ENCODE data around the gene TMEM255B.
"Not testable (repeated sequence)": the region's sequence is repeated elsewhere in the genome, so short reads cannot be mapped to it uniquely, and the experiment has no call there.

The TMEM255B gene

DNA sequence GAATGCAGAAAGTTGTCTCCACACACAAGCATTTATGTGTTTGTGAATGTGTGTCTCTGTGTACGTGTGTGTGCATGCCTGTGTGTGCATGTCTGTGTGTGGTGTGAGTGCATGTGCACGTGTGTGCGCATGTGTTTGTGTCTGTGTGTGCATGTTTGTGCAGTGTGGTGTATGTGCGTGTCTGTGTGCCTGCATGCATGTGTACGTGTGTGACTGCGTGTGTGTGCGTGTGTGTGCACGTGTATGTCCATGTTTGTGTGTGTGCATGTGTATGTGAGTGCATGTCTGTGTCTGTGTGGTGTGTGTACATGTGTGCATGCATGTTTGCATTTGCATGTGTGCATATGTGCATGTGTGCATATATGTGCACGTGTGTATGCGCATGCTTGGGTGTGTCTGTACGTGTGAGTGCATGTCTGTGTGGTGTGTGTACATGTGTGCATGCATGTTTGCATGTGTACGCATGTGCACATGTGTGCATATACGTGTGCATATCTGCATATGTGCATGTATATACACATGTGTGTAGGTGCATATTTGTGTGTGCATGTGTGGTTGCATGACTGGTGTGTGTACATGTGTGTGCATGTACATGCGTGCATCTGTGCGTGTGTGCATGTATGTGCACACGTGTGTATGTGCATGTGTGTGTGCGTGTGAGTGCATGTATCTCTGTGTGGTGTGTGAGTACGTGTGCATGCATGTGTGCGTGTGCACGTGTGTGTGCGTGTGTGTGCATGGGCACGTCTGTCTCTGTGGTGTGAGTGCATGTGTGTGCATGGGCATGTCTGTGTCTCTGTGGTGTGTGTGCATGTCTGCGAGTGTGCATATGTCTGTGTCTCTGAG is 8.2 kb upstream of the TMEM255B start:
- DNase-seq, result no peak

DNA sequence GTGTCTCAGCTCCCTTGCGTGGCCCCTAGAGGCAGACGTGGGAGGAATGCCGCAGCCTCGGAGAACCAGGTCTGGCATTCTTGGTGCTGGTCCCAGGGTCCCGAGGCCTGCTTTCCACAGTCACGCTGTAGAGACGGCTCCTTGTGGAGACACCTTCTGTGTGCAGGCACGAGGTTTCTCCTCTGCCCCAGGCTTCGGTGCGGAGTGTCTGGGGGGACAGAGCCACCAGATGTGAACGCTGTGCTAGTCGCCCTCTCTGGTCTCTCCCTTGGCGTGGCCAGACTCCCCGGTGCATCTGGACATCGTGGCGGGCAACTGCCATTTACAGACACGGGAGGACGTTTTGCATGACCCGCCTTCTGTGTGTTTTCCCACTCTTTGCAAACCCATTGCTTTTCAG is 7.5 kb upstream of the TMEM255B start:
- no peak for DNase-seq

DNA sequence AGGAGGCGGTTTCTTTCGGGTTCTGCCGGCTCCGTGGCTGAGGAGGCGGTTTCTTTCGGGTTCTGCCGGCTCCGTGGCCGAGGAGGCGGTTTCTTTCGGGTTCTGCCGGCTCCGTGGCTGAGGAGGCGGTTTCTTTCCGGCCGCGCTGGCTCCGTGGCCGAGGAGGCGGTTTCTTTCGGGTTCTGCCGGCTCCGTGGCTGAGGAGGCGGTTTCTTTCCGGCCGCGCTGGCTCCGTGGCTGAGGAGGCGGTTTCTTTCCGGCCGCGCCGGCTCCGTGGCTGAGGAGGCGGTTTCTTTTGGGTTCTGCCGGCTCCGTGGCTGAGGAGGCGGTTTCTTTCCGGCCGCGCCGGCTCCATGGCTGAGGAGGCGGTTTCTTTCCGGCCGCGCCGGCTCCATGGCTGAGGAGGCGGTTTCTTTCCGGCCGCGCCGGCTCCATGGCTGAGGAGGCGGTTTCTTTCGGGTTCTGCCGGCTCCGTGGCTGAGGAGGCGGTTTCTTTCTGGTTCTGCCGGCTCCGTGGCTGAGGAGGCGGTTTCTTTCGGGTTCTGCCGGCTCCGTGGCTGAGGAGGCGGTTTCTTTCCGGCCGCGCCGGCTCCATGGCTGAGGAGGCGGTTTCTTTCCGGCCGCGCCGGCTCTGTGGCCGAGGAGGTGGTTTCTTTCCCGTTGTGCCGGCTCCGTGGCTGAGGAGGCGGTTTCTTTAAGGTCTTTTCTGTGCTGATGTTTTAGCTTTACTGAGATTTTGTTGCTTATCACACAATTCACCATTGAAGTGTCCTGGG is 6.6 kb upstream of the TMEM255B start:
- DNase-seq, result not testable (repeated sequence)

DNA sequence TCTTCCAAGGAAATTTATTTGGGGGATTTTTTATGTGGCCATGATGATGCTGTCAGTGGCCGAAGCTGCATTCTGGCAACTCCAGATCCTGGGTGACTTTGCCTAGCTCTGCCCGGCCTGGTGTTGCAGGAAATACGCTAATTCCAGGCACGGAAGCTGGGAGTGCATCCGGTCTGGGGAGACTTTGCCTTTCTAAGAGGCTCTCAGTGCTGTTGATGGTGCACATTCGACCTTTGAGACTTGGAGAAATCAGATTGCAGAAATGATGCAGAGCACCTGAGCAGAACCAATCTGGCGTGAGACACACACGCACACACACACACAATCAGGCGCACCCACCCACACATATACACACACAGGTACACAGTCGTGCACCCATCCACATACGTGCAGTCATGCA is 5.9 kb upstream of the TMEM255B start:
- DNase-seq, result no peak

DNA sequence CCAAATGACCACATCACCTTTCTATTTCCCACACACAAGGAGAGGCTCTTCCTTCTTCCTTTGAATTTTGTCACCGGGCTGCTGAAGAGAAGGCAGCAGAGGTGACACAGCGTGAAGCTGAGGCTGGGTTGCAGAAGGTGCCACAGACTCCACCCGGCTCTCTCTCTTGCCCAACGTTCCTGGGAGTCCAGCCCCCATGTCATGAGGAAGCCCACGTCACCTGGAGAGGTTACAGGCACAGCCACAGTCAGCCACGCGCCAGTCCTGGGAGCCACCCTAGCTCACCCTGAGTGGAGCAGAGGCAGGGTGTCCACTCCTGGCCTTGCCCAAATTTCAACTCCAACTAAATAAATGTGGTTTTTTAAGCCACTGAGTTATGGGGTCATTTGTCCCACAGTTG is 4.8 kb upstream of the TMEM255B start:
- no peak for DNase-seq

DNA sequence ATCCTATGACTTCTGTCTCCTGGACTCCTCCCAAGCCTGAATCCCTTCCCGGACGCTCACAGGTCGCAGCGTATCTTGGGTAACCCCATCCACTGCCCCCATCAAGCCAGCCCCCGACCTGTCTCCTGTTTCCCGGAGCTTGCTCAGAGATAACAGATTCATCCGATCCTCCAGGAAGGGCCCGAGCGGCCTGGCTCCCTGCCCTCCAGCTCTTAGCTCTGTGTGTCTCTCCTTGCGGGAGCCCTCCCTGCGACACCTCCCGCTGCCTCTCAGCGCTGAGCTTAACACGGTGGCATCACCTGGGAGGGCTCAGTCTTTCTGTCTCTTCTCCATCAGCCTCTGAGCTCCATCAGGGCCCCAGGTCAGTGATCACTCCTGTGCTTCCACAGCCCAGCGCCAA is 4.3 kb upstream of the TMEM255B start:
- no peak for DNase-seq

DNA sequence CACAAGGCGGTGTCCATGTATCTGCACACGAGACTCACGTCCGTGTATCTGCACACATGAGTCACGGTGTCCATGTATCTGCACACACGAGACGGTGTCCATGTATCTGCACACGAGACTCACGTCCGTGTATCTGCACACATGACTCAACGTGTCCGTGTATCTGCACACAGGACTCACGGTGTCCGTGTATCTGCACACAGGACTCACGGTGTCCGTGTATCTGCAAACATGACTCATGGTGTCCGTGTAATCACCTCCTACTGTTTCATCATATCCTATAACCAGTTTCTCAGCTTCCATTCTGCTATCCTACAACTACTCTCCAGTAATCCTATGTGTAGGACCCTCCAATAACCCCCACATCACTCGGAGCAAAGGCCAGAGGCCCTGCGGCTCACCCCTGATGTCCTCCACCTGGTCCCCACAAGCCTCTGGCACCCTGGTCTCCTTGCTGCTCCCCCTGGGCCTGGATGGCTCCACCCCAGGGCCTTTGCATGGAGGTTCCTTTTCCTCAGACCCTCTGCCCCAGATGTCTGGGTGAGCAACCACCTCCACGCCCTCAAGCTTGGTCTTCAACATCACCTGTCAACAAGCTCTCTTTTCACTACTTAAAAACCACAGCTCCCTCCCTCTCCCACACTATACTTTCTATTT is 2.5 kb upstream of the TMEM255B start:
- DNase-seq, result no peak

DNA sequence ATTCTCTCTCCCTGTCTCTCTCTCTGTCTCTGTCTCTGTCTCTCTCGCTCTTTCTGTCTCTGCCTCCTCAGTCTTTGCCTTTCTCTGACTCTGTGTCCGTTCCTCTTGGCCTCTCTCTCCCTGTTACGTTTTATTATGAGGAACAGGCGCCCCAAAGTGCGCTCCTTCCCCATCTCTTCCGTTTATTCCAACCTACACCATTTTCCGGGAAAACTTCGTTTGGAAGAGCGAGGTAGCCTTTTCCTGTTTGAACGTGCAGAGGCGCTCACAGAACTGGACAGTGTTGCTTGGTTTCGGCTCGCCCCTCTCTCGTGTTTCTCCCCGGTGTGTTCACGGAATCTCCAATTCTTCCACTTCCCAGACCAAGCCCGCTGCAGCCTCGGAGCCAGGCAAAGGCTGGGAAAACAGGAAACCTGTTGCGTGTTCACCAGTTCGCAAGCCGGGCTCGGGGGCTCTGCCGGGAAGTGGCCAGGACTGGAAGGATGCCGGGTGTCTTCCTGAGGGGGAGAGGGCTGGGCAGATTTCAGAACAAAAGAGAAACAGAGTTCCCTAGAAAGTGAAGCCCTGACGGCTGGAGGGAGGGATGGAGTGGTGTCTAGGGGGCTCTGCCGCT is 605 bp downstream of the TMEM255B start:
- no peak for DNase-seq

DNA sequence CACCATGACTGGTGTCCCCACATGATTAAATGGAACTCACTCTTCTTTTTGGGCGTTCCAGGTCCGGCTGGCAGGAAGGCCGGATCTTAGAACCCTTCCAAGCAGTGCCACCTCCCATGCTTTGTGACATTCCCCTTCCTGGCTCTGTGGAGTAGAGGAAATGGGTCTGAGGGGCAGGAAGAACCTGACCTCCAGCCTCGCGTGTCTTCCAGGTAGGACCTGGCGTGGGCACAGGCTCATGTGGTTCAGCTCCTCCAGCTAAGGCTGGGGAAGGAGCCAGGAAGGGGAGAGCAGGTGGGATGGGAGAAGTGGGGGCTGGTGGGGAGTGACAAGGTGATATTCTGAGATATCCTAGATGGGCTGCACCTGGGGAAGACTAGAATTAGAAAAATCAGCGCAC is 2.1 kb downstream of the TMEM255B start:
- no peak for DNase-seq

DNA sequence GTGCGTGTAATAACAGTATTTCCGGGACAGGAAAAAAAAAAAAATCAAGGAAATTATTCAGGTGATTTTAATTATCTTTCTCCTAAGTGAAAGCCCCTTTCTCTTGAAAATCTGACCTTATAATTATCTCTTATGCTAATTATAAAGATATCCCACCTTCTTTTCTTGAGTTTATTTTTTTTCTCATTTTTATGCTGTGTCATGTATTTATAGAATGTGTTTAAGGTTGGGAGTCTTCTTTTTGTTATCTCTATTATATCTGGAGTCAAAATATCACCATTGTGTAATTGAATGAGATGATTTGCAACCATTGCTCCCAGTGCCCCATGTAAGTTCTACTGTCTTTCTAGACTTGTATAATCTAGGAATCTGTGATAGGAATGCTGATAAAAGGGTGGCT is 3.0 kb downstream of the TMEM255B start:
- DNase-seq, result no peak

DNA sequence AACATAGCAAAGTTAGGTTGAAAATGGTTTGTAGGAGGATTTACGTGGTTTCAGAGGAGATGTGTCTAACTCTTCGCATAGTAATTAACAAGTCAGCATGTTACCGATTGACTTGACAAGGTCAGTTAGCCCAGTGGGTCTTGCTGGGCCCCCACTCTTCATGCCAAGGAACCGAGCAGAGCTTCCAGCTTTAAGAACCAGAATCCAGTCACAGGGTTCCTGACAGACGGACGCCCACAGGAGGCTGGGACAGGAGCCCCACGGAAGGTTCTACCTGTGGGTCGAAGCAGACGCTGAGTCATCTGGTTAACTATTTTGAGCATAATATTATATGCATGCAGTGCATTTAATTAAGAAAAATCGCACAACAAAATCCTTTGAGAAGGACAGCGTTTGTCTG is 3.5 kb downstream of the TMEM255B start:
- no peak for DNase-seq

DNA sequence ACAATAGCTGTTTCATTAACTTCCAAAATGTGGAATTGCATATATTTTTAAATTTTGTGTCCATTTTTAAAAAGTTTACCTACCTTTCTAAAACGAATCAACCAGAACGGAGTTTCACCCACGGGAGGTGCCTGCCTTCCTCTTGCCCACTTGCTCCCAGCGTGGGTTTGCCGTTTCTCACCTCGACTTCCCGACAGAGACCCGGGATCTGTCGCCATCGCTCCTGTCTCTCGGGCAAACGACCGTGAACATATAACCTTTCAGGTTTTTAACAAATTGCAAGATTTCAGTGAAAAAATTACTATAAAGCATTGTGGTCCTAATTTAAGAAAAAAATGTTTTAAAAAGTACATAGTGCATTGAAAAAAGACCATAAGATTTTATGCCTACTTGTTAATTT is 4.2 kb downstream of the TMEM255B start:
- no peak for DNase-seq

DNA sequence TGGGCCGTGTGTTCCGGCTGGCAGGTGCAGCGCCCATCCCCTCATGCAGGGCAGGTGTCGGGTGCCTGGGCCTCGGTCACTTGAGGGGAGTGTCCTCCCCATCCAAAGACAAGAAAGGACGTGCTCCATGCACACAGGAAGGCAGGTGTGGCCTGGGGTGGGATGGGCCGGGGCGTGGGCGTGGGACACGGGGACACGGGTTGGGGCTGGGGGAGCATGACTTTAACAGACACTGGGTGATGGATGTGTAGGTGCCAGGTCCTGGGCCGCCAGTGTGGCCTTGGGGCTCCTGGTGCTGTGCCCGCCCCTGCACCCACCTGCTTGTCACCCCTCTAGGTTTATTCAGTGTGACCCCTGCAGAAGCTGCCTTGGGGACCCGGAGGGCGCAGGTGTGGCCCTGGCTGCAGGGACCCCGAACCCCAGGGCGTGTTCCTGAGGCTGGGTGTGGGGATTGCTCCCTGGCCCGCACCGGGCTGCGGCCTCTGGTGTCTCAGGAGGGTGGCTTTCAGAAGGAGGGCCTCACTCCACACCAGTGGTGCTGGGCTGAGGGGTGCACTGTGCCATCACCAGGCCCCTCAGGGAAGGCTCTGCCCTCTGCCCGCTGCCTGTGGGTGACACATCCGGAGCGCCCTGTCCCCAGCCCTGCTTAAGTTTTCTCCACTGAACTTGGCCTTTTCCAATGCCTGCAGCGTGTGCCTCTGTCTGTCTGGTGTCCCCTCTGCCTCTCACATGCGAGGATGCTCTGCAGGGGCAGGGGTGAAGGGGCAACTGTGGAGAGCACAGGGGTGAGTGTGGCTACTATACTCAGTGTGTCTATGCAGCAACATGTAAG is 5.2 kb downstream of the TMEM255B start:
- no peak for DNase-seq

DNA sequence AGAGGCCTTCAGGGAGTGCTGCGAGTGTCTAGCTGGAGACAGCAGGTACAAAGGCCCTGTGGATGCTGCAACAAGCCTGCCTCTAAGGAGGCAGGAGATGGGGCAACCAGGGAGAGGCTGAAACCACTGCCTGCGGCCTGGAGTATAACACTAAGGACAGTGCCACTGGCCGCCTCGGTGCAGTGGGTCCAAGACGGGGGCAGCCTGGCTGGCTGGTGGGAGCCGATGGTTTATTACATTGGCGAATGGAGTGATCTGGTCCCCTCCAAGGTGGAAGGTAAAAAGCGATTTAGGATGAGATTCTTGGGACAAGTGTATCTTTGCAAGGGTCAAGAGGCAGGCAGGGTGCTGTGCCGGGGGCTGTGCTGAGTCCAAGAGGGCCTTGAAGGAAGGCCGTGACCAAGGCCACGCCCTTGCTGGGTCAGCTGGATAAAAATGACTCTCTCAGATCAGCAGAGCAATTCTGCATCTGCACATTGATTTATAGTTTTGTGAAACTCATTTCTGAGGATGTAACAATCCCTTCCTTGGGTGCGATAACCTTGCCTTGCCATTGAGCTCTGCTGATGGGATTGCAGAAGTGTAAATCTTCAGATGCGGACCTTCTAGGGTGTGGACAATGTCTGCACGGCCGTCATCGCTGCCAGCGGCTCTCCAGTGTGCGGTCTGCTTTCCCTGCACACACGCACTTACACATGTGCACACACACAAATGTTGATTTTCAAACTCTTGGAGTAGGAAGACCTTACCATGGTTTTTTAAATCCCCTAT is 6.0 kb downstream of the TMEM255B start:
- no peak for DNase-seq

DNA sequence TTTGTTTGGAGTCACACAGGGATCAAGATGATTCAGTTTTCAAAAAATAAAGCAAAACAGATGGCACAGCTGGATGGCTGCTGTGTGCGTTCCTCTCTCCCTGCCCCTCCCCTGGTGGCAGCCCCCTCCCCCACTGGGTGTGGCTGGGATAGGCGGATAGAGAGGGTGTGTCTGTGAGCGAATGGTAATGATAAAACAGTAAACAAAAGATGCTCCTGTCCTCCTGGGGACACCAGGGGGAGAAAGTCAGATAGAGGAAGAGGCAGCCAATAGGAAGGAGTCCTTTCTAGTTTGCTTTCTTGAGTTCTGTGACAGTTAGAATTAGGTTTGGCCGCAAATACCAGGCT is 6.5 kb downstream of the TMEM255B start:
- no peak for DNase-seq

DNA sequence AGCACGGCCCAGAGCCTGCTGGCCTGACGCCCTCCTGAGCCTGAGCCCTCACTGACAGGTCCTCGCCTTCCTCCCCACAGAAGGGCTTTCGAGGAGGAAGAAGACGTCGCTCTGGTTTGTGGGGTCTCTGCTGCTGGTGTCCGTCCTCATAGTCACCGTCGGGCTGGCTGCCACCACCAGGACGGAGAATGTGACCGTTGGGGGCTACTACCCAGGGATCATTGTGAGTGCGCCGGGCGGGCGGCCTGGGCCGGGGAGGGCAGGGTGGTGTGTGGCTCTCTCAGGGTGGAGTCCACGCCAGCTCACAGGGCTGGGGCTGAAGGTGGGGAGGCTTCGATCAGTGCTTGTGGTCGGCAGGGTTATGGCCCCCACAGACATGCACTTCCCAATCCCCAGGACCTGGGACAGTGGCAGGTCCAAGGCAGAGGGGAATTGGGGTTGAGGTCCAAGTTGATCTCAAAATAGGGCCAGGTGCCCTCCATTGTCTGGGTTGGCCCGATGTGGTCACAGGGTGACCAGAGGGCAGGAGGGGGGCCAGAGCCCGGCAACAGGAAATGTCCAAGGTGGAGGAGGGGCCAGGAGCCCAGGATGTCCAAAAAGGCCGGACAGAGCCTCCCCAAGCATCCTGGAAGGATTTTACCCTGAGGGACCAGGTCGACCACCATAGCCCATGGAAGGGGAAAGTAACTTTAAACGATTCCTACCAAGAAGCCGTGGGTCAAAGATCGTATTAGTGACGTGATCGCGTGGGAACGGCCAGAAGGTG is 7.2 kb downstream of the TMEM255B start:
- DNase-seq, result no peak

DNA sequence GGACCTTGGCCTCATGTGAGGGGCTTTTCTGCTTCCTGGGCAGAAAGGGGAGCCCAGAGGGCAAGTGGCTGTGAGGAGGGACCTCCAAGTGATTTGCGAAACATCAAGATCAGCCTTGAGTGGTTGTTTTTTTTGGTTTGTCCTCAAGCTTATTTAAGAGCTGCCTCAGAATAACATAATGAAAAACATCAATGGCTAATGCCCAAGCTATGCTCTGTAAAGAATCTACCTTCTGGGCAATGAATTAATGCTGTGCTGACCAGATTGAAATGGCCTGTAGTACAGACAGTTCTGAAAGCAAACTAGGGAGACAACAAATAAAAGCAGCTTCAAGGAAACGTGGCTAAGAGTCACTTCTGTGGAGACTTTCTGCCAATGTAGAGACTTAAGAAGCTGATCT is 8.3 kb downstream of the TMEM255B start:
- no peak for DNase-seq

DNA sequence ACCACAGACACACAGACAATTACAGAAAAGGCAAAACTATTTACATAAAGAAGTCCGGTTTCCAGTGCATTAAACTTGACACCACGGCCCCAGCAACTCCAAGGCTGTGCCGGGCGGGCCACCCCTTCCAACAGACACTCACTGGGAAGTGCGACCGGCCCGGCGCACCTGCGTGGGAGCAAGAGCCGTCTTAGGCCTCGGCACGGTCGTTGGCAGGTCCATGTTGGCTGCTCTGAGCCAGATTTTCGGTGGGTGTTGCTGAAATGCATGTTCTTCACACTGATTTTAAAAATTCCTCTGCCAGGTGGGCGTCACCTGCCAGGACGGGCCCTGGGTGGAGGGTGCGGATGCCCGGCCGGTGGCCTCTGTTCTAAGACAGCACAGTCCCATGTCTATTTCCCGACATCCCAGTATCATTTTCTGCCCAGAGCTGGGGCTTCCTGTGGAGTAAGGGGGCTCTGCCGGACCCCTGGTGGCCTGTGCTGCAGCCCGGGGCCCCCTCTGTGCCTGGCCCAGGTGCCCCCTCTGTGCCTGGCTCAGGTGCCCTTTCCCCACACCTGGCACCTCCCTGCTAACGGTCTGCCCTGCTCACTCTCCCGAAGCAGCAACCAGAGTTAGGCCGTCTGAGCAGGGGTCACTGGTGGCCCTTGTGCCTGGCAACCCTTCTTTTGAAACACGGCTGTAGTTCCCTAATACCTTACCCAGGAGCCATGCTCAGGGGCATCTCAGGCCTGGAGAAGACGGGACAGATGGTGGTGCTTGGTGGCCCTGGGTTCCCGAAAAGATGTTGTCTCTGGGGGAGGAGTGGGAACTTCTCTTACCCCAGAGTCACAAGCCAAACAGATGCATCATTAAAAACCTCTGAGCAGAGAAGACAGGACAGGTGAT is 9.2 kb downstream of the TMEM255B start:
- no peak for DNase-seq

DNA sequence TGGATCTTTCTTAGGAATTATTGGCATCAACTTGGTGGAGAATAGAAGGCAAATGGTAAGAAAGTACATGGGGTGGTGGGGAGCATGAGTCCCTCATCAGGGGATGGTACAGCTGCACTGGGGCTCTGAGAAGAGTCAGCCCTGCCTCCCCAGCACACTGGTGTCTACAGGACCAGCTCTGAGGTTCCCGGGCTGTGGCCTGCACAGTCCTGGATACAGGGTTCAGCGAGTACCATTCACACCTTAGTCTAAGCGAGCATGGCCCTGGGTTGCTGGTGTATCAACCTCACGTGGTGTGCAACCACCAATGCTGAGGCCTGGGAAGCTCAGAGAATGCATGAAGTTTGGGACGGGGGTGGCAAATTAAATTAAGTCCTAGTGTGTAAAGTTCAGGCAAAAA is 10.1 kb downstream of the TMEM255B start:
- no peak for DNase-seq

DNA sequence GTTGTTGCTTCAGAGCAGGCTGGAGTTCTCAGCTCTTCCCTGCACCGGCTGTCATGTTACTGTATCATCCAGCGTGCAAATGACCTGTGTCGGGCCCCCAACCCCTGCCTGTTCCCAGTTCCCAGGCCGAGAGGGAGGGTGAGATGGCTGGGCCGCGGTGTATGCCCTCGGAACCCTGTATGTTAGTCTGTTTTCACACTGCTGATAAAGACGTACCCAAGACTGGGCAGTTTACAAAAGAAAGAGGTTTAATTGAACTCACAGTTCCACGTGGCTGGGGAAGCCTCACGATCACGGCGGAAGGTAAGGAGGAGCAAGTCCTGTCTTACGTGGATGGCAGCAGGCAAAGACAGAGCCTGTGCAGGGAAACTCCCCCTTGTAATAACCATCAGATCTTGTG is 10.9 kb downstream of the TMEM255B start:
- DNase-seq, result no peak
